CD4-positive, alpha-beta memory T cell (primary cell): Measurements from ENCODE around the gene CKB. TPM values are rescaled to one million over a fixed set of nuclear protein-coding genes. Genes with fewer than 3 reads are reported as not detected.
A peak's percentile ranks its signal among the peaks of the same experiment; 100 is the strongest.

Experiments
- CTCF ChIA-PET: fragments of 350-600 bp; sonication (Branson Sonifier 250); formaldehyde crosslinking; loops from one replicate; lab custom pipeline; 2021; ENCODE audit warnings: inconsistent platforms; ENCODE audit not compliant: partially characterized antibody; lab: Charles Lee
- POLR2A ChIA-PET: fragments of 350-600 bp; sonication (Branson Sonifier 250); formaldehyde crosslinking; loops from one replicate; lab custom pipeline; 2021; ENCODE audit not compliant: partially characterized antibody; lab: Charles Lee
- DNase-seq, 5 donors: peaks; one replicate each; pipeline versions ENCODE4 v3.0.0 to v3.0.0-alpha.2; 2020 to 2022; ENCODE audit warnings: mixed read lengths in 1 of 5
- H3K27ac ChIP-seq: one replicate; pipeline ENCODE4 v1.7.0; 2013; ENCODE audit warnings: low read depth, low read length
- H3K27me3 ChIP-seq: 2 replicates; pipeline ENCODE4 v1.7.0; 2013; ENCODE audit warnings: mild to moderate bottlenecking, low read length, moderate library complexity; ENCODE audit not compliant: insufficient read depth
- H3K36me3 ChIP-seq: 2 replicates; pipeline ENCODE4 v1.7.0; 2013; ENCODE audit warnings: mild to moderate bottlenecking, low read length, moderate library complexity; ENCODE audit not compliant: insufficient read depth
- H3K4me1 ChIP-seq: 2 replicates; pipeline ENCODE4 v1.7.0; 2013; ENCODE audit warnings: mild to moderate bottlenecking, low read length, moderate library complexity; ENCODE audit not compliant: insufficient read depth
- H3K4me3 ChIP-seq, 2 donors: one replicate each; pipeline ENCODE4 v1.7.0; 2013; ENCODE audit warnings: low read length in 2 of 2, mild to moderate bottlenecking in 1 of 2
- H3K9me3 ChIP-seq, 2 donors: one replicate each; pipeline ENCODE4 v1.7.0; 2013; ENCODE audit warnings: low read length in 2 of 2, control low read depth in 1 of 2; ENCODE audit not compliant: control insufficient read depth in 1 of 2
- H3K27ac Mint-ChIP-seq, 7 donors: one replicate each; pipeline ENCODE4 v1.8.0; 2020 to 2021; ENCODE audit warnings: mixed read lengths in 7 of 7, mild to moderate bottlenecking in 6 of 7, inconsistent platforms in 3 of 7, moderate library complexity in 3 of 7
- H3K27me3 Mint-ChIP-seq, 2 donors: one replicate each; pipeline ENCODE4 v1.8.0; 2020 to 2021; ENCODE audit warnings: mixed read lengths in 2 of 2
- H3K36me3 Mint-ChIP-seq, 2 donors: one replicate each; pipeline ENCODE4 v1.8.0; 2020 to 2021; ENCODE audit warnings: mixed read lengths in 2 of 2, inconsistent platforms in 1 of 2, mild to moderate bottlenecking in 1 of 2
- H3K4me1 Mint-ChIP-seq, 4 donors: one replicate each; pipeline ENCODE4 v1.8.0; 2020 to 2021; ENCODE audit warnings: mixed read lengths in 4 of 4, mild to moderate bottlenecking in 1 of 4
- H3K4me3 Mint-ChIP-seq, 8 donors: one replicate each; pipeline ENCODE4 v1.8.0; 2020 to 2021; ENCODE audit warnings: mixed read lengths in 8 of 8, mild to moderate bottlenecking in 7 of 8, moderate library complexity in 6 of 8, inconsistent platforms in 3 of 8
- H3K9me3 Mint-ChIP-seq, 8 donors: one replicate each; pipeline ENCODE4 v1.8.0; 2020 to 2021; ENCODE audit warnings: mixed read lengths in 8 of 8, mild to moderate bottlenecking in 5 of 8, inconsistent platforms in 3 of 8, moderate library complexity in 1 of 8
- intact Hi-C: fragments of 100-400 bp; cut with micrococcal nuclease; formaldehyde crosslinking; loops from one replicate; pipeline ENCODE4 v1.15.1; 2023
- polyA plus RNA-seq, 2 donors: library from polyadenylated mRNA; unstranded; fragments of 300-500 nt; fragmentation: Illumina TruSeq; gene quantifications; one replicate each; pipeline ENCODE4 v1.2.3, GENCODE V29; 2021
- total RNA-seq, 2 experiments: library from RNA; stranded (reverse); gene quantifications; one replicate each; pipeline ENCODE4 v1.2.3, GENCODE V29; 2021

Gene CKB
- total and polyA plus RNA-seq, 4 experiments from 2014 or later, result 2.0 to 3.0 (median 2.5) TPM

- Mint-ChIP-seq H3K9me3 (no peaks in the 10 kb centered on the region), H3K27ac (peak overlapping the region in 1 of 7 donors; percentile 40), H3K27me3 (peaks cover 0 to 2% of the 10 kb centered on the region in 2 donors), H3K36me3 (no peaks in the 10 kb centered on the region), H3K4me3 (no peak overlapping the region), H3K4me1 (peaks cover 0 to 3% (median under 1%) of the 10 kb centered on the region in 4 donors)
- H3K27me3 ChIP-seq, result no peaks in the 10 kb centered on the region
- H3K27ac ChIP-seq, result no peak overlapping the region
- DNase-seq, result peak in 1 of 5 donors; percentile 31
- POLR2A ChIA-PET, result no interaction called here
- H3K4me1 ChIP-seq, result no peaks in the 10 kb centered on the region
- no peaks in the 10 kb centered on the region for H3K36me3 ChIP-seq
- no peaks in the 10 kb centered on the region for H3K9me3 ChIP-seq
- intact Hi-C loops, result no loop called here
- H3K4me3 ChIP-seq, result no peak overlapping the region
- CTCF ChIA-PET, result interaction anchor here (1.1 to 9.0 kb wide), 2 partner anchors 23 to 35 kb away, joined by 7 to 78 read pairs; partner anchors contain the start of gene CKB
Observed at GRCh38 chr14:103541709-103542604, 19.3 kb upstream of the CKB start.

GRCh38 chr14:103540821-103541708, 18.4 kb upstream of the CKB start:
- no peak overlapping the region for H3K27ac Mint-ChIP-seq
- Histone ChIP-seq H3K27me3 (no peaks in the 10 kb centered on the region), H3K9me3 (no peaks in the 10 kb centered on the region), H3K27ac (no peak overlapping the region), H3K4me3 (no peak overlapping the region), H3K4me1 (no peaks in the 10 kb centered on the region), H3K36me3 (no peaks in the 10 kb centered on the region)
- intact Hi-C loops, result no loop called here
- H3K4me1 Mint-ChIP-seq, result peaks cover 0 to 1% (median under 1%) of the 10 kb centered on the region in 4 donors
- no peaks in the 10 kb centered on the region for H3K9me3 Mint-ChIP-seq
- CTCF ChIA-PET, result interaction anchor here (1.1 to 1.4 kb wide), 2 partner anchors 20 to 34 kb away, joined by 6 to 7 read pairs; no protein-coding TSS in a partner anchor
- DNase-seq, result no peak
- H3K27me3 Mint-ChIP-seq, result no peaks in the 10 kb centered on the region
- no peaks in the 10 kb centered on the region for H3K36me3 Mint-ChIP-seq
- no peak overlapping the region for H3K4me3 Mint-ChIP-seq
- POLR2A ChIA-PET, result no interaction called here

- Mint-ChIP-seq H3K27me3 (no peaks in the 10 kb centered on the region), H3K27ac (no peak overlapping the region), H3K4me1 (peaks cover 0 to 1% (median 0%) of the 10 kb centered on the region in 4 donors), H3K4me3 (peak overlapping the region in 1 of 8 donors; percentile 31), H3K36me3 (no peaks in the 10 kb centered on the region), H3K9me3 (no peaks in the 10 kb centered on the region)
- no peak overlapping the region for H3K4me3 ChIP-seq
- no peak for DNase-seq
- POLR2A ChIA-PET, result interaction anchor here (1.6 kb wide), 1 partner anchor 9 kb away, joined by 5 read pairs; no protein-coding TSS in a partner anchor
- no peaks in the 10 kb centered on the region for H3K36me3 ChIP-seq
- CTCF ChIA-PET, result no interaction called here
- H3K9me3 ChIP-seq, result no peaks in the 10 kb centered on the region
- H3K27ac ChIP-seq, result no peak overlapping the region
- H3K4me1 ChIP-seq, result no peaks in the 10 kb centered on the region
- intact Hi-C loops, result no loop called here
- H3K27me3 ChIP-seq, result no peaks in the 10 kb centered on the region
Observed at GRCh38 chr14:103539056-103539825, 16.6 kb upstream of the CKB start.

GRCh38 chr14:103538291-103539055, 15.8 kb upstream of the CKB start:
- no peak for DNase-seq
- H3K27ac Mint-ChIP-seq, result no peak overlapping the region
- no peak overlapping the region for H3K4me3 ChIP-seq
- H3K4me1 Mint-ChIP-seq, result peaks cover 0 to 1% (median 0%) of the 10 kb centered on the region in 4 donors
- ChIA-PET CTCF (no interaction called here), POLR2A (interaction anchor here (1.6 kb wide), 1 partner anchor 9 kb away, joined by 5 read pairs; no protein-coding TSS in a partner anchor)
- no peaks in the 10 kb centered on the region for H3K4me1 ChIP-seq
- no peaks in the 10 kb centered on the region for H3K9me3 Mint-ChIP-seq
- no peaks in the 10 kb centered on the region for H3K36me3 ChIP-seq
- no peak overlapping the region for H3K4me3 Mint-ChIP-seq
- H3K36me3 Mint-ChIP-seq, result no peaks in the 10 kb centered on the region
- no peaks in the 10 kb centered on the region for H3K27me3 ChIP-seq
- H3K9me3 ChIP-seq, result no peaks in the 10 kb centered on the region
- intact Hi-C loops, result no loop called here
- no peaks in the 10 kb centered on the region for H3K27me3 Mint-ChIP-seq
- no peak overlapping the region for H3K27ac ChIP-seq

- no peaks in the 10 kb centered on the region for H3K4me1 ChIP-seq
- H3K36me3 ChIP-seq, result no peaks in the 10 kb centered on the region
- Mint-ChIP-seq H3K27ac (peak overlapping the region in 2 of 7 donors; percentile 5 to 83), H3K4me1 (peaks cover 0 to 1% (median 0%) of the 10 kb centered on the region in 4 donors), H3K9me3 (no peaks in the 10 kb centered on the region), H3K27me3 (no peaks in the 10 kb centered on the region), H3K4me3 (no peak overlapping the region), H3K36me3 (no peaks in the 10 kb centered on the region)
- ChIA-PET CTCF (interaction anchor here (1.6 kb wide), 1 partner anchor 9 kb away, joined by 3 read pairs; no protein-coding TSS in a partner anchor), POLR2A (interaction anchor here (1.6 kb wide), 1 partner anchor 8 kb away, joined by 5 read pairs; no protein-coding TSS in a partner anchor)
- H3K4me3 ChIP-seq, result no peak overlapping the region
- H3K9me3 ChIP-seq, result no peaks in the 10 kb centered on the region
- intact Hi-C loops, result no loop called here
- no peak overlapping the region for H3K27ac ChIP-seq
- no peaks in the 10 kb centered on the region for H3K27me3 ChIP-seq
- DNase-seq, result no peak
Observed at GRCh38 chr14:103537175-103537990, 14.8 kb upstream of the CKB start.
